Panc1 (cell line): ENCODE data around the gene IL1RAP. TPM values are rescaled to one million over a fixed set of nuclear protein-coding genes. Genes with fewer than 3 reads are reported as not detected.

ENCODE experiments used
- ATAC-seq: fragments of 200-7000 bp; cut with Tn5 transposase; 2 replicates; pipeline ENCODE4 v1.9.1; 2020; ENCODE audit warnings: mild to moderate bottlenecking, moderate library complexity
- BruUV-seq: library from RNA; stranded (reverse); fragments of 400-500 nt; replicated peaks from 2 replicates; lab custom pipeline; 2021; lab: Mats Ljungman, UMichigan
- CTCF ChIA-PET: fragments of 300-600 bp; sonication (Branson Sonifier 250); formaldehyde crosslinking; loops from one replicate; lab custom pipeline; 2022; ENCODE audit warnings: antibody characterized with exemption; lab: Charles Lee
- POLR2A ChIA-PET: fragments of 300-600 bp; sonication (Branson Sonifier 250); formaldehyde crosslinking; loops from one replicate; lab custom pipeline; 2022; ENCODE audit warnings: antibody characterized with exemption; lab: Charles Lee
- DNase-seq: peaks from one replicate; pipeline ENCODE4 v3.0.0-alpha.2; 2010; ENCODE audit warnings: low read depth, low spot score
- H3K27ac ChIP-seq: 2 replicates; pipeline ENCODE4 v1.5.1; 2011; ENCODE audit warnings: mild to moderate bottlenecking, low read length, inconsistent platforms
- H3K27me3 ChIP-seq: fragments of 200-500 bp; sonication (Bioruptor generic); 2 replicates; pipeline ENCODE4 v1.6.0; 2014; ENCODE audit warnings: low read length, inconsistent platforms; ENCODE audit not compliant: control insufficient read depth, insufficient read depth
- H3K36me3 ChIP-seq: fragments of 200-500 bp; sonication (Bioruptor generic); 2 replicates; pipeline ENCODE4 v1.5.1; 2014; ENCODE audit warnings: inconsistent platforms, mild to moderate bottlenecking, low read length, moderate library complexity; ENCODE audit not compliant: control insufficient read depth, insufficient read depth
- H3K4me1 ChIP-seq: 2 replicates; pipeline ENCODE4 v1.5.1; 2011; ENCODE audit warnings: inconsistent platforms, mild to moderate bottlenecking, low read length, moderate library complexity; ENCODE audit not compliant: control insufficient read depth, insufficient read depth
- H3K4me3 ChIP-seq, 2 experiments: 2 replicates each; pipeline ENCODE4 v1.5.1; 2011 to 2012; ENCODE audit warnings: low read depth in 2 of 2, low read length in 2 of 2, mild to moderate bottlenecking in 2 of 2, inconsistent platforms in 1 of 2, moderate library complexity in 1 of 2
- H3K9me3 ChIP-seq: fragments of 200-500 bp; sonication (Bioruptor generic); 2 replicates; pipeline ENCODE4 v1.5.1; 2014; ENCODE audit warnings: low read depth, mild to moderate bottlenecking, inconsistent platforms, low read length, moderate library complexity; ENCODE audit not compliant: control insufficient read depth, insufficient read depth
- POLR2AphosphoS5 ChIP-seq: IDR thresholded peaks from 2 replicates; pipeline ENCODE4 v1.6.1; 2012; ENCODE audit warnings: mild to moderate bottlenecking, low read depth, low read length, moderate library complexity
- SIN3A ChIP-seq: IDR thresholded peaks from 2 replicates; pipeline ENCODE4 v1.6.1; 2012; ENCODE audit warnings: low read depth, mild to moderate bottlenecking, low read length, moderate library complexity, borderline replicate concordance; ENCODE audit not compliant: insufficient read depth
- TCF7L2 ChIP-seq: IDR thresholded peaks from 2 replicates; pipeline ENCODE4 v1.6.1; 2011; ENCODE audit warnings: mild to moderate bottlenecking, low read depth, low read length, inconsistent platforms
- in situ Hi-C: cut with HindIII; loops from 2 replicates; pipeline ENCODE4 v1.10.0; 2016; ENCODE audit warnings: low sequenced_read_pairs, low pct_unique_long_range_greater_than_20kb
- intact Hi-C: fragments of 100-400 bp; cut with micrococcal nuclease; formaldehyde crosslinking; loops from one replicate; pipeline ENCODE4 v1.10.0; 2022; ENCODE audit not compliant: unreplicated experiment
- total RNA-seq: library from RNA; stranded (reverse); gene quantifications from one replicate; pipeline ENCODE4 v1.2.1, GENCODE V29; 2021; ENCODE audit not compliant: unreplicated experiment
- TF ChIP-seq, protein P1 (sequence below), 2 experiments: IDR thresholded peaks; 2 replicates each; pipeline ENCODE4 v1.6.1; 2011 to 2012; ENCODE audit warnings: low read depth in 2 of 2, control low read depth in 1 of 2, low read length in 1 of 2, mild to moderate bottlenecking in 1 of 2, moderate library complexity in 1 of 2; ENCODE audit not compliant: insufficient read depth in 1 of 2
- TF ChIP-seq, protein P2 (sequence below): fragments of 450-650 bp; IDR thresholded peaks from 2 replicates; pipeline ENCODE4 v1.5.1; 2017; ENCODE audit warnings: mild to moderate bottlenecking

IL1RAP gene
- total RNA-seq, 1 experiment from 2014 or later: 5.2 TPM

DNA sequence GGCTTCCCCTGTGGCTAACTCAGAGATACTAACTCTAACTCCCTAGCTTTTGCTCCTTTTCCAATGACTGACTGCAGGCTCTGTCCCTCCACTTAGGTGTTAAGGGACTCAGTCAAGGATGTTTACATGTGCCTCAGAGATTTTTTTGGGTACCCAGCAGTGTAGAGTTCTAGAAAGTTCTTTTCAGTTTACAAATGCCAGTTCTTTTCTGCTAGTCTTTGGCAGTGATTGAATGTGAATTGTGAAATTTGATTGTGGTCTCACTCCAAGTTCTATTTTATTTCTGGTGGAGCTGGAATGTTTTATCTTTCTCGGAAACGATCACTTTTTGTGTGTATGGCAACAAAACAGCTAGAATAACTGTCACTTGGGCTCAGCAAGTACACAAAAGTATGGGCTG is 60.6 kb downstream of the IL1RAP start:
- DNase-seq (no peak), ATAC-seq (no peak)
- Histone ChIP-seq H3K27me3 (no peaks in the 10 kb centered on the region), H3K4me1 (no peaks in the 10 kb centered on the region), H3K4me3 (no peak overlapping the region), H3K36me3 (no peaks in the 10 kb centered on the region), H3K9me3 (peaks cover 2% of the 10 kb centered on the region; the same call in 1 of the 2 replicates), H3K27ac (no peak overlapping the region)
- TF ChIP-seq, protein P1, sequence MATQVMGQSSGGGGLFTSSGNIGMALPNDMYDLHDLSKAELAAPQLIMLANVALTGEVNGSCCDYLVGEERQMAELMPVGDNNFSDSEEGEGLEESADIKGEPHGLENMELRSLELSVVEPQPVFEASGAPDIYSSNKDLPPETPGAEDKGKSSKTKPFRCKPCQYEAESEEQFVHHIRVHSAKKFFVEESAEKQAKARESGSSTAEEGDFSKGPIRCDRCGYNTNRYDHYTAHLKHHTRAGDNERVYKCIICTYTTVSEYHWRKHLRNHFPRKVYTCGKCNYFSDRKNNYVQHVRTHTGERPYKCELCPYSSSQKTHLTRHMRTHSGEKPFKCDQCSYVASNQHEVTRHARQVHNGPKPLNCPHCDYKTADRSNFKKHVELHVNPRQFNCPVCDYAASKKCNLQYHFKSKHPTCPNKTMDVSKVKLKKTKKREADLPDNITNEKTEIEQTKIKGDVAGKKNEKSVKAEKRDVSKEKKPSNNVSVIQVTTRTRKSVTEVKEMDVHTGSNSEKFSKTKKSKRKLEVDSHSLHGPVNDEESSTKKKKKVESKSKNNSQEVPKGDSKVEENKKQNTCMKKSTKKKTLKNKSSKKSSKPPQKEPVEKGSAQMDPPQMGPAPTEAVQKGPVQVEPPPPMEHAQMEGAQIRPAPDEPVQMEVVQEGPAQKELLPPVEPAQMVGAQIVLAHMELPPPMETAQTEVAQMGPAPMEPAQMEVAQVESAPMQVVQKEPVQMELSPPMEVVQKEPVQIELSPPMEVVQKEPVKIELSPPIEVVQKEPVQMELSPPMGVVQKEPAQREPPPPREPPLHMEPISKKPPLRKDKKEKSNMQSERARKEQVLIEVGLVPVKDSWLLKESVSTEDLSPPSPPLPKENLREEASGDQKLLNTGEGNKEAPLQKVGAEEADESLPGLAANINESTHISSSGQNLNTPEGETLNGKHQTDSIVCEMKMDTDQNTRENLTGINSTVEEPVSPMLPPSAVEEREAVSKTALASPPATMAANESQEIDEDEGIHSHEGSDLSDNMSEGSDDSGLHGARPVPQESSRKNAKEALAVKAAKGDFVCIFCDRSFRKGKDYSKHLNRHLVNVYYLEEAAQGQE (IDR thresholded peaks at IDR 0.05; ENCODE audit: insufficient read depth in 1 of 2, low read depth in 2 of 2, low read length in 1 of 2): no peak
- TF ChIP-seq, protein P2, sequence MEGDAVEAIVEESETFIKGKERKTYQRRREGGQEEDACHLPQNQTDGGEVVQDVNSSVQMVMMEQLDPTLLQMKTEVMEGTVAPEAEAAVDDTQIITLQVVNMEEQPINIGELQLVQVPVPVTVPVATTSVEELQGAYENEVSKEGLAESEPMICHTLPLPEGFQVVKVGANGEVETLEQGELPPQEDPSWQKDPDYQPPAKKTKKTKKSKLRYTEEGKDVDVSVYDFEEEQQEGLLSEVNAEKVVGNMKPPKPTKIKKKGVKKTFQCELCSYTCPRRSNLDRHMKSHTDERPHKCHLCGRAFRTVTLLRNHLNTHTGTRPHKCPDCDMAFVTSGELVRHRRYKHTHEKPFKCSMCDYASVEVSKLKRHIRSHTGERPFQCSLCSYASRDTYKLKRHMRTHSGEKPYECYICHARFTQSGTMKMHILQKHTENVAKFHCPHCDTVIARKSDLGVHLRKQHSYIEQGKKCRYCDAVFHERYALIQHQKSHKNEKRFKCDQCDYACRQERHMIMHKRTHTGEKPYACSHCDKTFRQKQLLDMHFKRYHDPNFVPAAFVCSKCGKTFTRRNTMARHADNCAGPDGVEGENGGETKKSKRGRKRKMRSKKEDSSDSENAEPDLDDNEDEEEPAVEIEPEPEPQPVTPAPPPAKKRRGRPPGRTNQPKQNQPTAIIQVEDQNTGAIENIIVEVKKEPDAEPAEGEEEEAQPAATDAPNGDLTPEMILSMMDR: no peak
- TF ChIP-seq POLR2AphosphoS5: no peak
- TF ChIP-seq SIN3A: no peak
- TF ChIP-seq TCF7L2: no peak
- ChIA-PET POLR2A (no interaction called here), CTCF (no interaction called here)
- no TSS peak for BruUV-seq
- in situ Hi-C loops: no loop called here
- intact Hi-C loops: no loop called here

DNA sequence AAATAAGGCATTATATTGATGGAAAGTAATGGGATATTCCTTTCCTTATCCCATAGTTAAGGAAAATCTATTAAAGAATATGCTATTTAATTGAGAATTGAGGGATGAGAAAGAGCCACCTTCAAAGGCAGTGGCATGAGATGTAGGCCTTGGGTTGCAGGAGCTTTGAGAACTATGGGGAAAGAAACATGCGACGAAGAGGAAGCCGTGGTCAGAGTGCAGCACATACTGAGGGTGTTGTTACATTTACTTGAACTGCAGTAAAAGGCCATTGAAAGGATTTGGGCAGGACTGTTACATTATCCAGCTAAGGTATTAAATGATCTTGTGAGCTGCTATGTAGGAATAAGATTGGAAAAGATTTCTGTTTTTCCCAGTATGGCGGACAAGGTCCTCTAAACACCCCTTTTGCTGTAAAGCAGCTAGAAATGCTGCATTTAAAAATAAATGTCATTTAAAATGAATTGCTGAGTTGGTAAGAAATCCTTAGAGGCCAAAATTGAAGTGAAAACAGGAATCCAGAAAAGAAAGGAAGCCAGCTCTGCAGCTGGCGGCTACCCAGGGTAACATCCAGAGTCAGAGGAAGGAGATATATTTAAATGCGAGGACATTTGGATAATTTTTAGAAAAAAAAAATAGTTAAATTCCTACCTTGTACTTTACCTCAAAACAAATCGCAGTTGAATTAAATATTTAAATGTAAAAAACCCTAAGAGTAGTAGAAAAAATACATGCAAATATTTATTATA is 61.7 kb downstream of the IL1RAP start:
- no peak overlapping the region for H3K4me3 ChIP-seq
- TF ChIP-seq, protein P1 (IDR thresholded peaks at IDR 0.05; ENCODE audit: insufficient read depth in 1 of 2, low read depth in 2 of 2, low read length in 1 of 2): no peak
- TF ChIP-seq POLR2AphosphoS5 (no peak), SIN3A (no peak)
- TF ChIP-seq, protein P2: no peak
- ATAC-seq (no peak), DNase-seq (no peak)
- H3K27ac ChIP-seq: no peak overlapping the region
- no TSS peak for BruUV-seq
- H3K36me3 ChIP-seq: no peaks in the 10 kb centered on the region
- ChIA-PET POLR2A (no interaction called here), CTCF (interaction anchor here (0.6 kb wide), 1 partner anchor 324 kb away, joined by 4 read pairs; no protein-coding TSS in a partner anchor)
- intact Hi-C loops (no loop called here), in situ Hi-C loops (no loop called here)
- no peaks in the 10 kb centered on the region for H3K4me1 ChIP-seq
- H3K27me3 ChIP-seq: no peaks in the 10 kb centered on the region
- peaks cover 2% of the 10 kb centered on the region; the same call in 1 of the 2 replicates for H3K9me3 ChIP-seq
